ENCODE results near the gene ADAM10.
"Not testable (repeated sequence)": the region's sequence is repeated elsewhere in the genome, so short reads cannot be mapped to it uniquely, and the experiment has no call there.

ADAM10 gene

DNA sequence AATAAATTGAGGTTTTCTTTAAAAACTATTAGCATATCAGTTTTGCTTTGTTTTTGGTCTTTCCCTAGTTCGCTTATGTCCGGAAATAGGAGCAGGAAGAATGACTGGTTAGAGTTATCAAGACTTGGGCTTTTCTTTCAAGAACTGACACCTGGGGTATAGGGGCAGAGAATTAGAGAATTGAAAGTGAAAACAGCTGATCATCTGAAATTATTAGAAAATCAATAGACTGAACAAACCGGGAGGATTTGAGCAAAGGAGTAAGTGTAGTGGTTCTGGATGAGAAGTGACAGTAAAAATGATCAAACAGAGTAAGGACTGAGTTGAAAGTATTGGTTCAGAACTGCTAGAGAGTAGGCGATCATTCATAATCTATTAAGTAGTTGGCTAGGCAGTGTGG lies 27.6 kb upstream of the ADAM10 start:
- no peak for DNase-seq (ENCODE audit: low spot score)
- Histone ChIP-seq H3K27ac (no peak overlapping the region), H3K4me3 (no peak overlapping the region)
- TF ChIP-seq, protein P1, sequence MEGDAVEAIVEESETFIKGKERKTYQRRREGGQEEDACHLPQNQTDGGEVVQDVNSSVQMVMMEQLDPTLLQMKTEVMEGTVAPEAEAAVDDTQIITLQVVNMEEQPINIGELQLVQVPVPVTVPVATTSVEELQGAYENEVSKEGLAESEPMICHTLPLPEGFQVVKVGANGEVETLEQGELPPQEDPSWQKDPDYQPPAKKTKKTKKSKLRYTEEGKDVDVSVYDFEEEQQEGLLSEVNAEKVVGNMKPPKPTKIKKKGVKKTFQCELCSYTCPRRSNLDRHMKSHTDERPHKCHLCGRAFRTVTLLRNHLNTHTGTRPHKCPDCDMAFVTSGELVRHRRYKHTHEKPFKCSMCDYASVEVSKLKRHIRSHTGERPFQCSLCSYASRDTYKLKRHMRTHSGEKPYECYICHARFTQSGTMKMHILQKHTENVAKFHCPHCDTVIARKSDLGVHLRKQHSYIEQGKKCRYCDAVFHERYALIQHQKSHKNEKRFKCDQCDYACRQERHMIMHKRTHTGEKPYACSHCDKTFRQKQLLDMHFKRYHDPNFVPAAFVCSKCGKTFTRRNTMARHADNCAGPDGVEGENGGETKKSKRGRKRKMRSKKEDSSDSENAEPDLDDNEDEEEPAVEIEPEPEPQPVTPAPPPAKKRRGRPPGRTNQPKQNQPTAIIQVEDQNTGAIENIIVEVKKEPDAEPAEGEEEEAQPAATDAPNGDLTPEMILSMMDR (IDR thresholded peaks at IDR 0.05): no peak

DNA sequence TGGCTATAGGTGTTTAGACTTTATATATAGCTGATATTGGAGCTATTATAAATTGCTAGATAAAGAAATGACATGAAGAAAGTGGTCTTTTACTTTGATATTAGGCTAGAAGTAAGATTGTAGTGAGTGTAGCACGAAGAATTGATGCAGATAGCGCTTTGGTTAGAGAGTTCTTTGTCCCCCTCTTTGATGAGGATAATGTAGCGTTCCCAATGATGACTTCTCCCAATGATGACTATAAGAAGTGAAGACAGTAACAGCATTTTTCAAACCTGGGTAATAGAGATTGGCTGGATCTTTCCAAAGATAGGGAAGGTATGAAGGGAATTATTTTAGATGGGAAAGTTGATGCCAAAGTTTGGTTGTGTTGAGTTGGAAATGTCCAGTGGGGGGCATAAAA lies 25.9 kb upstream of the ADAM10 start:
- TF ChIP-seq, protein P1 (IDR thresholded peaks at IDR 0.05): no peak
- Histone ChIP-seq H3K27ac (no peak overlapping the region), H3K4me3 (no peak overlapping the region)
- DNase-seq (ENCODE audit: low spot score): no peak

DNA sequence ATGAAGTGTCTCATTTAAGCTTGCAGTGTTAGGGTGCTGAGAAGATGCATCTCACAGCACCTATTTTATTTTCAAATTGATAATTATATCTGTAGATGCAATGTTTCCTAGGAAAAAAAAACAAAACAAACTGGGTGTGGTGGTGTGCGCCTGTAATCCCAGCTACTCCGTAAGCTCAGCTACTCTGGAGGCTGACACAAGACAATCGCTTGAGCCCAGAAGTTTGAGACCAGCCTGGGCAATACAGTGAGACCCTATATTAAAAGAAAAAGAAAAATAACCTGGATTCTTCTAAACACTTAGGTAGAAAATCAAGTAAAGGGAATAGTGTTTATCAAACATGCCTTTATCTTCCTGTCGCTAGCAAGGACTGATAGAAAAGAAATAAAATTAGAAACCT lies 23.5 kb upstream of the ADAM10 start:
- no peak overlapping the region for H3K27ac ChIP-seq
- TF ChIP-seq, protein P1 (IDR thresholded peaks at IDR 0.05): no peak
- DNase-seq (ENCODE audit: low spot score): no peak
- peak overlapping the region; percentile 81 for H3K4me3 ChIP-seq

DNA sequence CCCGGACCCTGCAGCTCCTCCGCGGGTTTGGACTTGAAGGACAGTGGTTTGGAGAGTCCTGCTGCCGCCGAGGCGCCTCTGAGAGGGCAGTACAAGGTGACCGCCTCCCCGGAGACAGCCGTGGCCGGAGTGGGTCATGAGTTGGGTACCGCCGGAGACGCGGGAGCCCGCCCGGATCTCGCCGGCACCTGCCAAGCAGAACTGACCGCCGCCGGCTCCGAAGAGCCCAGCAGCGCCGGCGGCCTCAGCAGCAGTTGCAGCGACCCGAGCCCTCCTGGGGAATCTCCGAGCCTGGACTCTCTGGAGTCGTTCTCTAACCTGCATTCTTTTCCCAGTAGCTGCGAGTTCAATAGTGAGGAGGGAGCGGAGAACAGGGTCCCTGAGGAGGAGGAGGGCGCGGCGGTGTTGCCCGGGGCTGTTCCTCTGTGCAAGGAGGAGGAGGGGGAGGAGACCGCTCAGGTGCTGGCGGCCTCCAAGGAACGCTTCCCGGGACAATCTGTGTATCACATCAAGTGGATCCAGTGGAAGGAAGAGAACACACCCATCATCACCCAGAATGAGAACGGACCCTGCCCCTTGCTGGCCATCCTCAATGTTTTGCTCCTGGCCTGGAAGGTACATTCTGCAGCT lies 22.2 kb upstream of the ADAM10 start:
- Histone ChIP-seq H3K4me3 (peak overlapping the region; percentile 81), H3K27ac (peak overlapping the region; percentile 97 to 98)
- DNase-seq (ENCODE audit: low spot score): peak; percentile 73
- TF ChIP-seq, protein P1 (IDR thresholded peaks at IDR 0.05): no peak

DNA sequence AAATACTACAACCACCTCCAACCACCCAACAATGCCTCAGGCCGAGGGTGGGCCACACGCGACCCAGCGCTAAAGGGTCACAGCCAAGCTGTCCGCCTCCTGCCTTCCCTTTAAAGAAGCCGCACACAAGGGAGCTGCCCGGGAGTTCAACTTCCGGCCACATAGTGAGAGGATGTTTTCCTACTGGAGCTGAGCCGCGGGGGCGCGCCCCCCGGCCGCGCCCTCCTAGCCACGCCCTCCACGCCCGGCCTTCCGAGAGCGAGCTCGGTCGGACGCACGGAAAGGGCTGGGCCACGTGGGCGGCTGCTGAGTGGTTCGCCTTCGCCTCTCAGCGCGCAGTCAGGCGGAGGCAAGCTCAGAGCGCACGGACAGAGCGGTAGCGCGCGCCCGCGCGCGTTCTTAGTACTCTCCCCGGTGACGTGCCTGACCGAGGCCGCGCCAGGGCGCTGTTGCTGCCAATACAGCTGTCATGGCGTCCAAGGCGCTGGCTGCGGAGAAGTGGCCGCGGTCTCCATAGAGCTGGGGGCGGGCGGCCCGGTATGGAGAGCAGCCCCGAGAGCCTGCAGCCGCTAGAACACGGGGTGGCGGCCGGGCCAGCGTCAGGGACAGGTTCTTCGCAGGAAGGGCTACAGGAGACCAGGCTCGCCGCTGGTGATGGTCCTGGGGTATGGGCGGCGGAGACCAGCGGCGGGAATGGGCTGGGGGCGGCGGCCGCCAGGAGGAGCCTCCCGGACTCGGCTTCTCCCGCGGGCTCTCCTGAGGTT lies 21.5 kb upstream of the ADAM10 start, which contains the start of gene MINDY2:
MINDY2 (plus strand) TSS at position 446 of the 764 bp plus-strand sequence; CDS start at position 540, 94 bp downstream.
- peak; percentile 99 for DNase-seq (ENCODE audit: low spot score)
- Histone ChIP-seq H3K27ac (peak within 1 kb of the TSS; percentile 97 to 98), H3K4me3 (peak within 1 kb of the TSS; percentile 81)
- TF ChIP-seq, protein P1 (IDR thresholded peaks at IDR 0.05): no peak

DNA sequence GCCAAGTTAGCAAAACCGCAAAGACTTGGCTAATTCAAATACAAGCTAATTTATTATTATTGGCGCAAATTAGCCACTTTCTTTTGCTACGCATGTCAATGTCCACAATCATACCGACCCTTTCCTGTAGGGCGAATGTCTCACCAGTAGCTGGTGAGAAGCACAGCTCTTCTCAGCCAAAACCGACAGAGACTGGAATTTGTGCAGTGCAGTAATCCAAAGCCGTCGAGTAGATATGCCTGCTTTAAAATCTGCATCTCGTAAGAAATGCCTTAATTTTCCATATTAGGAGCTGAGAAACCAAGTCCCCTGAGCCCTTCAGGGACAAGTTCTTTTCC lies 21.0 kb upstream of the ADAM10 start:
- Histone ChIP-seq H3K4me3 (peak overlapping the region; percentile 81), H3K27ac (peak overlapping the region; percentile 97 to 98)
- TF ChIP-seq, protein P1 (IDR thresholded peaks at IDR 0.05): no peak
- DNase-seq (ENCODE audit: low spot score): no peak

DNA sequence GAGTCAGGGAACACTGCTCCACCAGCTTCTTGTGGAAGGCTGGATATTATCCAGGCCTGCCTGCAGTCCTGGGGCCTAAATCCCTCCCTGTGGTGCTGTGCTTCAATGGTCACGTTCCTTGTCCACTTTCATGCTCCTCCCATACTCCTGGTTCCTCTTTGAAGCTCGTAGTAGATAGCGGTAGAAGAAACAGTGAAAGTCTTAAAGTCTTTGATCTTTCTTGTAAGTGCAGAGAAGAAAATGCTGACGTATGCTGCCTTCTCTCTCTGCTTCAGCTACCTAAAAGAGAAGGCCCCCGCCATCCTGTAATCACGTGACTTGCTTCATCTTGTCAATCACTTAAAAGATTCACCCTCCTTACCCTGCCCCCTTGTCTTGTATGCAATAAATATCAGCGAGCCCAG lies 19.1 kb upstream of the ADAM10 start:
- not testable (repeated sequence) for DNase-seq (ENCODE audit: low spot score); H3K27ac ChIP-seq; H3K4me3 ChIP-seq

Measured in coronary artery (tissue), 2 donors.